IMR-90 (cell line): ENCODE data around the gene FOXN3. TPM values are rescaled to one million over a fixed set of nuclear protein-coding genes. Genes with fewer than 3 reads are reported as not detected.
A peak's percentile ranks its signal among the peaks of the same experiment; 100 is the strongest.

Experiments
- ATAC-seq: fragments of 200-7000 bp; cut with Tn5 transposase; 2 replicates; pipeline ENCODE4 v1.9.1; 2020; ENCODE audit warnings: low read depth, mild to moderate bottlenecking, moderate library complexity
- BruUV-seq: library from RNA; stranded (reverse); fragments of 400-500 nt; replicated peaks from 2 replicates; lab custom pipeline; 2021; lab: Mats Ljungman, UMichigan
- CTCF ChIA-PET: fragments of 300-600 bp; formaldehyde crosslinking; extraction: SDS; loops from one replicate; lab custom pipeline; 2021; ENCODE audit warnings: antibody characterized with exemption; lab: Yijun Ruan, JAX
- POLR2A ChIA-PET: fragments of 300-600 bp; sonication (Branson Sonifier 250); formaldehyde crosslinking; loops from one replicate; lab custom pipeline; 2022; ENCODE audit warnings: antibody characterized with exemption; ENCODE audit not compliant: unreplicated experiment; lab: Charles Lee
- DNase-seq: peaks from one replicate; pipeline ENCODE4 v3.0.0; 2013
- H2AFZ ChIP-seq: replicated peaks from 2 replicates; pipeline ENCODE3; 2013; ENCODE audit warnings: low read length, mild to moderate bottlenecking; ENCODE audit not compliant: poor library complexity
- H2AK5ac ChIP-seq: 2 replicates; pipeline ENCODE4 v1.6.1; 2013; ENCODE audit warnings: low read depth, low read length, inconsistent platforms
- H2AK9ac ChIP-seq: replicated peaks from 2 replicates; pipeline ENCODE3; 2013; ENCODE audit warnings: mild to moderate bottlenecking, low read depth, low read length, moderate library complexity; ENCODE audit not compliant: poor library complexity
- H2BK120ac ChIP-seq: 2 replicates; pipeline ENCODE4 v1.6.1; 2013; ENCODE audit warnings: low read depth, low read length, inconsistent platforms
- H2BK15ac ChIP-seq: 3 replicates; pipeline ENCODE4 v1.6.1; 2013; ENCODE audit warnings: low read depth, low read length, inconsistent platforms
- H2BK20ac ChIP-seq: 2 replicates; pipeline ENCODE4 v1.6.1; 2013; ENCODE audit warnings: low read depth, mild to moderate bottlenecking, inconsistent platforms, low read length, moderate library complexity
- H2BK5ac ChIP-seq: 2 replicates; pipeline ENCODE4 v1.6.1; 2013; ENCODE audit warnings: mild to moderate bottlenecking, low read depth, low read length, inconsistent platforms; ENCODE audit not compliant: poor library complexity, severe bottlenecking
- H3K14ac ChIP-seq: replicated peaks from 2 replicates; pipeline ENCODE4 v1.6.1; 2013; ENCODE audit warnings: low read depth, low read length, inconsistent platforms
- H3K18ac ChIP-seq: 2 replicates; pipeline ENCODE4 v1.6.1; 2013; ENCODE audit warnings: low read depth, low read length, control low read depth
- H3K23ac ChIP-seq: 2 replicates; pipeline ENCODE4 v1.6.1; 2013; ENCODE audit warnings: low read depth, low read length, inconsistent platforms
- H3K27ac ChIP-seq: 2 replicates; pipeline ENCODE4 v1.5.1; 2013; ENCODE audit warnings: mild to moderate bottlenecking, control low read depth, low read length; ENCODE audit not compliant: insufficient read depth
- H3K27me3 ChIP-seq: 2 replicates; pipeline ENCODE4 v1.6.1; 2013; ENCODE audit warnings: low read length; ENCODE audit not compliant: control insufficient read depth, insufficient read depth
- H3K36me3 ChIP-seq: 2 replicates; pipeline ENCODE4 v1.6.1; 2013; ENCODE audit warnings: low read length, mixed read lengths; ENCODE audit not compliant: control insufficient read depth, insufficient read depth
- H3K4ac ChIP-seq: 2 replicates; pipeline ENCODE4 v1.6.1; 2013; ENCODE audit warnings: low read depth, low read length, inconsistent platforms
- H3K4me1 ChIP-seq: 2 replicates; pipeline ENCODE4 v1.6.1; 2013; ENCODE audit warnings: low read length, mixed read lengths; ENCODE audit not compliant: control insufficient read depth, insufficient read depth
- H3K4me2 ChIP-seq: 2 replicates; pipeline ENCODE4 v1.6.1; 2013; ENCODE audit warnings: low read depth, mild to moderate bottlenecking, control low read depth, low read length, moderate library complexity
- H3K4me3 ChIP-seq: 2 replicates; pipeline ENCODE4 v1.5.1; 2013; ENCODE audit warnings: low read depth, mild to moderate bottlenecking, control low read depth, low read length, moderate library complexity; ENCODE audit not compliant: insufficient read depth
- H3K56ac ChIP-seq: 2 replicates; pipeline ENCODE4 v1.6.1; 2013; ENCODE audit warnings: low read length, inconsistent platforms; ENCODE audit not compliant: insufficient read depth; ENCODE audit errors: extremely low read depth
- H3K79me1 ChIP-seq, 2 experiments: 2 replicates each; pipeline ENCODE4 v1.6.1; 2013; ENCODE audit warnings: low read length in 2 of 2, inconsistent platforms in 1 of 2, low read depth in 1 of 2
- H3K9ac ChIP-seq: 2 replicates; pipeline ENCODE4 v1.6.1; 2013; ENCODE audit warnings: low read depth, low read length, control low read depth
- H3K9me1 ChIP-seq: 2 replicates; pipeline ENCODE4 v1.6.1; 2013; ENCODE audit warnings: low read length, inconsistent platforms; ENCODE audit not compliant: insufficient read depth
- H3K9me3 ChIP-seq: 2 replicates; pipeline ENCODE4 v1.6.1; 2013; ENCODE audit warnings: low read length; ENCODE audit not compliant: control insufficient read depth, insufficient read depth
- H4K20me1 ChIP-seq: 2 replicates; pipeline ENCODE4 v1.6.1; 2013; ENCODE audit warnings: low read length, inconsistent platforms; ENCODE audit not compliant: insufficient read depth
- H4K5ac ChIP-seq: 2 replicates; pipeline ENCODE4 v1.6.1; 2013; ENCODE audit warnings: mild to moderate bottlenecking, low read depth, low read length, control low read depth
- H4K8ac ChIP-seq, 2 experiments: 2 replicates each; pipeline ENCODE4 v1.6.1; 2013; ENCODE audit warnings: low read depth in 2 of 2, low read length in 2 of 2, control low read depth in 1 of 2, inconsistent platforms in 1 of 2
- H4K91ac ChIP-seq: 2 replicates; pipeline ENCODE4 v1.6.1; 2013; ENCODE audit warnings: low read depth, low read length, inconsistent platforms; ENCODE audit not compliant: insufficient read depth
- BHLHE40 ChIP-seq: fragments of 150-350 bp; IDR thresholded peaks from 2 replicates; pipeline ENCODE4 v1.6.1; 2016; ENCODE audit warnings: mild to moderate bottlenecking, low read depth, low read length
- CHD1 ChIP-seq: IDR thresholded peaks from 2 replicates; pipeline ENCODE4 v1.6.1; 2012; ENCODE audit warnings: low read depth, low read length, improper control_type of control experiment
- MAZ ChIP-seq: IDR thresholded peaks from 2 replicates; pipeline ENCODE4 v1.6.1; 2012; ENCODE audit warnings: low read depth, mild to moderate bottlenecking, low read length, improper control_type of control experiment, moderate library complexity, borderline replicate concordance
- MXI1 ChIP-seq: IDR thresholded peaks from 2 replicates; pipeline ENCODE4 v1.6.1; 2012; ENCODE audit warnings: low read depth, mild to moderate bottlenecking, low read length, moderate library complexity, borderline replicate concordance
- NFE2L2 ChIP-seq: fragments of 150-350 bp; IDR thresholded peaks from 2 replicates; pipeline ENCODE4 v1.6.1; 2016; ENCODE audit warnings: low read depth, mild to moderate bottlenecking, low read length
- POLR2A ChIP-seq: IDR thresholded peaks from 2 replicates; pipeline ENCODE4 v1.6.1; 2012; ENCODE audit warnings: mild to moderate bottlenecking, low read depth, low read length
- SMC3 ChIP-seq: fragments of 150-350 bp; IDR thresholded peaks from 2 replicates; pipeline ENCODE4 v1.6.1; 2016; ENCODE audit warnings: low read depth, mild to moderate bottlenecking, antibody characterized with exemption, low read length, moderate library complexity
- WGBS, 2 experiments: methylation state at CpG; one replicate each; pipeline versions ENCODE4 v1.1.5 to v1.1.7; 2013; ENCODE audit warnings: missing lambda C conversion rate in 2 of 2; ENCODE audit not compliant: insufficient read length in 1 of 2; ENCODE audit errors: extremely low coverage in 2 of 2; 5-methylcytosine and 5-hydroxymethylcytosine counted together
- dilution Hi-C: fragments of 300-500 bp; cut with HindIII; formaldehyde crosslinking; loops from one replicate; pipeline ENCODE4 v1.14.3; 2018; ENCODE audit warnings: low sequenced_read_pairs; ENCODE audit not compliant: unreplicated experiment
- in situ Hi-C: fragments of 300-500 bp; cut with MboI; formaldehyde crosslinking; loops from 3 replicates; pipeline ENCODE4 v1.14.3; 2019; ENCODE audit warnings: low sequenced_read_pairs, inconsistent platforms, mixed read lengths
- intact Hi-C: fragments of 100-400 bp; cut with micrococcal nuclease; formaldehyde crosslinking; loops from 2 replicates; pipeline ENCODE4 v1.10.0; 2022
- polyA plus RNA-seq, 3 experiments: library from polyadenylated mRNA; depleted of rRNA; stranded (reverse); fragments of >200 nt; gene quantifications; 2 replicates each; pipeline ENCODE4 v1.2.3, GENCODE V29; 2012; ENCODE audit warnings: low replicate concordance in 1 of 3
- total RNA-seq: library from RNA; depleted of rRNA; stranded (reverse); fragments of >200 nt; gene quantifications from 2 replicates; pipeline ENCODE4 v1.2.3, GENCODE V29; 2012
- TF ChIP-seq, protein P1 (sequence below): conservative IDR thresholded peaks from 2 replicates; pipeline ENCODE4 v1.5.1; 2012; ENCODE audit warnings: mild to moderate bottlenecking, low read depth, low read length, improper control_type of control experiment
- TF ChIP-seq, protein P2 (sequence below): fragments of 150-350 bp; IDR thresholded peaks from 2 replicates; pipeline ENCODE4 v1.6.1; 2016; ENCODE audit warnings: low read depth, mild to moderate bottlenecking, low read length, moderate library complexity, borderline replicate concordance
- TF ChIP-seq, protein P3 (sequence below): fragments of 150-350 bp; IDR thresholded peaks from 2 replicates; pipeline ENCODE4 v1.6.1; 2017; ENCODE audit warnings: mild to moderate bottlenecking, antibody characterized with exemption, low read length, low read depth

Gene FOXN3
- total and polyA plus RNA-seq, 2 of the 4 experiments (the other 2 are of a cell fraction): 22.6 to 33.7 TPM

DNA sequence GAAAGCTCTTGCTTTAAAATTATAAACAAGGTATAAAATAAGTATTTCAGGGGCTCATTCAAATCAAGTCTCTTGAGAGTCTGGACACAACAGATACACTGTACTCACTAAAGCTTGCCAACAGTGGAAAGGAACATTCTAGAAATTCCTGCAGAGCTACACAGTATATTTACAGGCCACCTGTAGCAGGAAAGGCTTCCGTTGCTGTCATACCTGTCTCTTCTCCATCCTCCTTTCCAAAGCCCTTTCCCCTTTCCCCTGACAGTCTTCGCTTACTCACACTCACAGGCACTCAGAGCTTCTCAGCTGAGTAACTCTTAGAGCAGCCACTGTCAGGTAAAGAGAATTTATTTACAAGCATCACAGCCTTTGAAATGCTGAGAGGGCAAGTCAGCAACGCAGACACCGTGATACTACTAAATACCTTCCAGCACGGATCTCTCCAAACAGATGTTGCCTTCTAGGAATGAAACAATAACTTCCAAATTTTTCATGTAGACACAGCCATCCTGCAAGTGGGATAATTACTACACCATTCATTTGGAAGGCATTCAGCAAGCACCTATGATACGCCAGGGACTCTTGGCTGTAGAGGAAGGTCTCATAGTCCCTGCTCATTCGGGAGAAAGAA is 167.9 kb downstream of the FOXN3 start:
- no peak overlapping the region for H3K23ac ChIP-seq
- H4K91ac ChIP-seq: no peak overlapping the region
- no peak overlapping the region for H2AFZ ChIP-seq
- H2BK5ac ChIP-seq: no peak overlapping the region
- H3K18ac ChIP-seq: no peak overlapping the region
- peaks cover 6% of the 10 kb centered on the region; the same call in 1 of the 2 replicates for H3K4me1 ChIP-seq
- no peak overlapping the region for H3K4me2 ChIP-seq
- ChIA-PET CTCF (no interaction called here), POLR2A (no interaction called here)
- no TSS peak for BruUV-seq
- H3K4ac ChIP-seq: no peak overlapping the region
- no peak overlapping the region for H3K56ac ChIP-seq
- TF ChIP-seq BHLHE40 (no peak), MXI1 (no peak), NFE2L2 (no peak), MAZ (no peak), POLR2A (no peak), SMC3 (no peak), CHD1 (no peak)
- TF ChIP-seq, protein P1, sequence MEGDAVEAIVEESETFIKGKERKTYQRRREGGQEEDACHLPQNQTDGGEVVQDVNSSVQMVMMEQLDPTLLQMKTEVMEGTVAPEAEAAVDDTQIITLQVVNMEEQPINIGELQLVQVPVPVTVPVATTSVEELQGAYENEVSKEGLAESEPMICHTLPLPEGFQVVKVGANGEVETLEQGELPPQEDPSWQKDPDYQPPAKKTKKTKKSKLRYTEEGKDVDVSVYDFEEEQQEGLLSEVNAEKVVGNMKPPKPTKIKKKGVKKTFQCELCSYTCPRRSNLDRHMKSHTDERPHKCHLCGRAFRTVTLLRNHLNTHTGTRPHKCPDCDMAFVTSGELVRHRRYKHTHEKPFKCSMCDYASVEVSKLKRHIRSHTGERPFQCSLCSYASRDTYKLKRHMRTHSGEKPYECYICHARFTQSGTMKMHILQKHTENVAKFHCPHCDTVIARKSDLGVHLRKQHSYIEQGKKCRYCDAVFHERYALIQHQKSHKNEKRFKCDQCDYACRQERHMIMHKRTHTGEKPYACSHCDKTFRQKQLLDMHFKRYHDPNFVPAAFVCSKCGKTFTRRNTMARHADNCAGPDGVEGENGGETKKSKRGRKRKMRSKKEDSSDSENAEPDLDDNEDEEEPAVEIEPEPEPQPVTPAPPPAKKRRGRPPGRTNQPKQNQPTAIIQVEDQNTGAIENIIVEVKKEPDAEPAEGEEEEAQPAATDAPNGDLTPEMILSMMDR: no peak
- TF ChIP-seq, protein P2, sequence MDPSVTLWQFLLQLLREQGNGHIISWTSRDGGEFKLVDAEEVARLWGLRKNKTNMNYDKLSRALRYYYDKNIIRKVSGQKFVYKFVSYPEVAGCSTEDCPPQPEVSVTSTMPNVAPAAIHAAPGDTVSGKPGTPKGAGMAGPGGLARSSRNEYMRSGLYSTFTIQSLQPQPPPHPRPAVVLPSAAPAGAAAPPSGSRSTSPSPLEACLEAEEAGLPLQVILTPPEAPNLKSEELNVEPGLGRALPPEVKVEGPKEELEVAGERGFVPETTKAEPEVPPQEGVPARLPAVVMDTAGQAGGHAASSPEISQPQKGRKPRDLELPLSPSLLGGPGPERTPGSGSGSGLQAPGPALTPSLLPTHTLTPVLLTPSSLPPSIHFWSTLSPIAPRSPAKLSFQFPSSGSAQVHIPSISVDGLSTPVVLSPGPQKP: no peak
- TF ChIP-seq, protein P3, sequence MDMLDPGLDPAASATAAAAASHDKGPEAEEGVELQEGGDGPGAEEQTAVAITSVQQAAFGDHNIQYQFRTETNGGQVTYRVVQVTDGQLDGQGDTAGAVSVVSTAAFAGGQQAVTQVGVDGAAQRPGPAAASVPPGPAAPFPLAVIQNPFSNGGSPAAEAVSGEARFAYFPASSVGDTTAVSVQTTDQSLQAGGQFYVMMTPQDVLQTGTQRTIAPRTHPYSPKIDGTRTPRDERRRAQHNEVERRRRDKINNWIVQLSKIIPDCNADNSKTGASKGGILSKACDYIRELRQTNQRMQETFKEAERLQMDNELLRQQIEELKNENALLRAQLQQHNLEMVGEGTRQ: no peak
- intact Hi-C loops: no loop called here
- H3K79me1 ChIP-seq: peaks cover 40 to 61% of the 10 kb centered on the region in 2 experiments
- DNase-seq (peak; percentile 18), ATAC-seq (no peak)
- in situ Hi-C loops: no loop called here
- H2BK15ac ChIP-seq: no peak overlapping the region
- H3K27me3 ChIP-seq: no peaks in the 10 kb centered on the region
- dilution Hi-C loops: no loop called here
- no peak overlapping the region for H2AK9ac ChIP-seq
- peaks cover 11% of the 10 kb centered on the region; the same call in 1 of the 2 replicates for H3K9me1 ChIP-seq
- H3K9me3 ChIP-seq: no peaks in the 10 kb centered on the region
- H3K14ac ChIP-seq: no peak overlapping the region
- no peak overlapping the region for H3K9ac ChIP-seq
- peaks cover 4% of the 10 kb centered on the region for H3K36me3 ChIP-seq
- 100% methylated on average over 3 of the region's 7 CpGs; no CpG with 5 or more reads in 1 of the 2 experiments for WGBS, 2 experiments
- no peak overlapping the region for H3K27ac ChIP-seq
- H3K4me3 ChIP-seq: no peak overlapping the region
- H2AK5ac ChIP-seq: no peak overlapping the region
- no peak overlapping the region for H2BK20ac ChIP-seq
- no peak overlapping the region for H4K5ac ChIP-seq
- H4K8ac ChIP-seq: no peak overlapping the region
- peaks cover 28% of the 10 kb centered on the region for H4K20me1 ChIP-seq
- H2BK120ac ChIP-seq: no peak overlapping the region
